Suppressor macrophage treated with lipopolysaccharide for 4 hours (primary cell): ENCODE data around the gene TERT.

Source experiments
- DNase-seq: peaks from one replicate; pipeline ENCODE4 v3.0.0-alpha.2; 2020

The TERT gene

DNA sequence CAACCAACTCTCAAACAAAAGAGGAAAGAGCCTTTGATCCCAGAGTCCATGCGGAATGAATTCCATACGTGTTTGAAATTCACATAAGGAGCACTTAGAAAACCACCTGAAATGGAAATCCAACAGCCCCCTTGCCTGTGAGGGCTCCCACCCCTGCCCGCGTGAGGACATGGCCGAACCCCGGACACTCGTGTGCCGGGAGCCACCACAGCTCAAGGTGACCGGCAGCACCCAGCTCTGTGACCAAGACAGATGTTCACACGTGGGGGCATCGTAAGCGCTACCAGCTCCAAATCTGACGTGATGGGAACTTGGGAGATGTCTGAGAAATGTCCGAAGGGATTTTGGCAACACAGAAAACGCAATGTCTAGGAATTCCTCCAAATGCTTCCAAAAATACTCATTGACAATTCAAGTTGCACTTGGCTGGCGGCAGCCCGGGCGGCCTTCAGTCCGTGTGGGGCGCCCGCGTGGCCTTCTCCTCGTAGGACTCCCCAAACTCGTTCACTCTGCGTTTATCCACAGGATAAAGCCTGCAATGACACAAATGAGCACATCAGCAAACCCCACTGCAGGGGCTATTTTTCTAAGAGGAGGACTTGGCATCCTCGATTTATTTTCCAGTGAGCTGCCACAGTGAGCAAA lies 23.2 kb upstream of the TERT start:
- no peak for DNase-seq

DNA sequence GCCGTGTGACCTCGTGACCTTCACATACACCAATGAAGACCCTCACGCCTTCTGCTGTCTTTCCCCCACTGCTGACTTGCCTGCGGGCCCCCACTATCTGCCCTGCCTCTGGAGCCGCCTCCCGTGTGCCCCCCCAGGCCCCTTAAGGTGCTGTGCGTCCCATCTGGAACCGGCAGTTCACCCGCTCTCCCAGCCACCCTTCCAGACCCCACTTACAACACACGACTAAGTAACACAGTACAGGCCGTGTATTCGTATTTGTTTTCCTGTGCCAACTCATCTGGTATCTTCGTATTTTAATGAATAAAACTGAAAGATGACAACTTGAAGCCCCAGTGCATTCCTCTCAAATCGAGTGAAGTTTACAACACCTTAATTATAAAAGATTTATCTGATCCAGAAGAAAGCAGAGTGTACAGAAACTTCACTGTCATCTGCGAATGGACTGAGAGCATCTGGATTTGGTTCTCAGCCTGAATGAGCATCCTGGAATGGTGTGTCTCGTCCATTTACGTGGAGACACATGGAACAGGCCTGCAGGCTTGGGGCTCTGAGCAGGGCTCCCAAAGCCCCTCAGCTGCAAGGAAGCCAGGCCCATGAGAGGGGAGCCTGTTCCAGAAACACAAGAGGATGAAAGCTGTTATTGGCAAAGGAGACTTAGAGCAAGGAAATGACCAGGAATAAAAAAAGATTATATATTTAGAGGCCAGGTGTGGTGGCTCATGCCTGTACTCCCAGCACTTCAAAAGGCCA lies 21.9 kb upstream of the TERT start:
- no peak for DNase-seq

DNA sequence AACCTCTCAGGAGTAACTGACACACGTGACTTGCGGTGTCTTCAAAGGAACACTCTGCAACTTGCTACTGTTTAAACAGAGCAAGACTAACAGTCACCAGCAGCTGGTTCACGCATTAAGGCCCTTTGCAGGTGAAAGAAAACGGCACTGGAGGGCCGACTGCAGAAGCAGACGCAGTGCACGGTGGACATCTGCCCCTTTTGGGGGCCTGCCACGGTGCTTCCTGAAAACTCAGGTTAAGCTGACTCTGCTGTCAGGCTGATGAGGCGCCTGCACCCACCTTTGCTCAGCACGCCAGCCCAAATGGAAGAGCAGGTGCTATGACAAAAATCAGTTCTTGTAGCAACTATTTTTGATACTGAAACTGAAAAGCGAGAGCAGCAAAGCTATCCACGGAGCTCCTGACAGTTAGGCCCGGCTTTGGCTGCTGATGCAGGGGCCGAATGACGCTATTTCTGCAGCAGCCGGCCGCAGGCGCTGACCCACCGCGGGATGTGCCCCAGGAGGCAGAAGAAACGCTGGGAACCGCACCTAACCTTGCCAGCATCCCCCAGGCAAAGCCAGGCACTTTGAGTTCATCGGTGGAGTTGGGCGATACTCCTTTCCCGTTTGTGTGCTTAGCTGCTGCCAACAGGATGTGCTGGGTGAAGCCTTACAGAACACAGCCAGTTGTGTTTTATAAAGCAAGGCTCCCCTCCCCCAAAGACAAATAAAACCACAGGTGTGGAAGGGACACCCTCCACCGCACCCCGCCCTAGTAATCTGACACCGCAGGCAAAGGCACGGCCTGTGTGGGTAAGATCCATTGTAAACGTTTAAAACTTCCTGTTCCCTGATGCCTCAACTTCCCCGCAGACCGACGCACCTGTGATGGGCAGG lies 21.1 kb upstream of the TERT start:
- DNase-seq: no peak

DNA sequence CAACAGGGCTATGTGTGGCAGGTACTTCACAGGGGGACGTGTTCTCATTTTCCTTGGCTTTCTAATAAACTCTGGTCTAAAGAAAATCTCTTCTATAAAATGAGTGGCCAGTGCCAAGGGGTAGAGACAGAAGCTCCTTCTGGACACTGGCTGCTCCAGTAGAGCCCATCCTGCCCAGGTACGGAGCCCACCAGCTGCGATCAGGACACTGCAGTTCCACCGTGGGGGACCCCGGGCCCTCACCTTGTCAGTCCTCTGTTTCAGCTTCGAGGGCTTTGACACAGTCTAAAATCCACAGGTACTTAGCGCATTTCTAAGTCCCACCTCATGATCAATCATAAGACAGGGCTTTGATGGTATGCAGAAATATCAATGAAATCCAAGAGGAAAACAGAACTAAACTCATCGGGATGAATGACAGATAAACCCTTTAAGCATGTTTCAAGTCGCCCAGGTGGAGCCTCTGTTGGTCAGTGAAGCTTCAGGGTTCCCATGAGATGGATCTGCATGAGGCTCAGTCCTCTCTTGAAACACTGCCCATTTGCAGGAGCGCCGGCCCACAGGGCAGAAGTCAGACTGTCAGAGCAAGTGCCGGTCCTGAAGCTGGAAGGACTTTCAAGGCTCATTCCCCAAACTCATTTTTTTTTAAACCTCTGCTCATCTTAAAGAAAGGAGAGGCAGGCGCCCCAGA lies 20.3 kb upstream of the TERT start:
- DNase-seq: no peak

DNA sequence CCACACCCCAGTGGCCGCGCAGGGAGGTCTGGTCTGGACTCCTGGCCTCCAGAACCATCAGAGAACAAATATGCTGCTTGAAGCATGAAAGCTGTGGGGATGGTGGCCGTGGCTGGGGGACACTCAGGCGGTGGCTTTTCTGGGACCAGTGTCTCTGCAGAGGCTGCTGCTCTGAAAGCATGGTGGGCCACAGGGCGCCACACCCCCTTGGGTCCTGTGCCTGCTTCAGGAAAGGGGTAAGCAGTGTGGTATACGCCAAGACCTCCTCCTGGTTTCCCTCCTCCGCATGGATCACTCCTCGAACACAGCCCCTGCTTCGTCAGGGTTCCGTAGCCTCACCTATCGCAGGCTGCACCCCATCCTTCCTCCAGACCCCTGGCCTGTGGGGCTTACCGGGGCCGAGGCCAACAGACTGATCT lies 19.7 kb upstream of the TERT start:
- DNase-seq: no peak

DNA sequence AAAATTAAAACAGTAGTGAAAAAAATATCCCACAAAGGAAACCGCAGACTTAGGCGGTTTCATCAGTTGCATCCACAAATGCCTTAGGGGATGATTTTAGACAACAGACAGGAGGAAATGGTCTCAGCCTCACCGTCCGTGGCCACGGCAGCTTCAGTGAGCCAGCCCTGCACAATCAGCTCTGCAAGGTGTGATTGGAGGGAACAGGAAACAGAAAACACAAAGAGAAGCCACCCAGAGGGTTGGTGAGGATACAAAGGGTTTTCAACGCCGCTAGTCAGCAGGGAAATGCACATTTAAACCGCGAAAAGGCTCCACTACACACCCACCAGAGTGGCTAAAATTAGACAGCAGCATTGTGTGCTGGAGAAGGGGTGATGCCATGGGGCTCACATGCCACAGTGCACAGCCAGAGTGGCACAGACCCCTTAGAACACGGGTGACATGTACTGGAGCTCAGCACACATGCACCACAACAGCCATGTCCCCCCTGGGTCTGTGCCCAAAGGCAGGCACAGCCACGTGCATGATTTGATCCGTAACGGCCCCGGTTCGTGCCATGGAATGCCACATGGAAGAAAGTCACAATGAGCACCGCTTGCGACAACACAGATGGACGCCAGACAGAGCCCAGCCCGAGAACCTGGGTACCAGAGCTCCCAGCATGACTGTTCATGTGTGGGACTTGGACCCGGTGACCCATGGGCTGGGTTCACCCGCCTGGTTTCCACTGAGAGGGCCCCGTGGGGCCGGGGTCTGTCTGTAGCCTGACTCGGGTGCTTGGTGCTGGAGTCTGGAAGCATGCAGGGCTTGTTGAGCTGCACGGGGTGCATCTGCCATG lies 18.3 kb upstream of the TERT start:
- DNase-seq: no peak

DNA sequence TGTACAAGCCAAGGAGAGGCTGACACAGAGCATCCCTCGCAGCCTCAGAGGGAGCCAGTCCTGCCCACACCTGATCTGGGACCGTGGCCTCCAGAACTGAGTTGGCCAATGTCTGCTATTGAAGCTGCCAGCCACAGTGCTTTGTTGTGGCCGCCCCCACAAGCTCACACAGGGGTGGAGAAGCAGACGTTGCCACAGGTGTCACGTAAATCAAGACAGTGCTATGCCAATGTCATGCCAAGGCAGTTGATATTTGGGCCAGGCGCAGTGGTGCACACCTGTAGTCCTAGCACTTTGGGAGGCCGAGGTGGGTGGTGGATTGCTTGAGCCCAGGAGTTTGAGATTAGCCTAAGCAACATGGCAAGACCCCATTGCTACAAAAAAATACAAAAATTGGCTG lies 17.3 kb upstream of the TERT start:
- no peak for DNase-seq

DNA sequence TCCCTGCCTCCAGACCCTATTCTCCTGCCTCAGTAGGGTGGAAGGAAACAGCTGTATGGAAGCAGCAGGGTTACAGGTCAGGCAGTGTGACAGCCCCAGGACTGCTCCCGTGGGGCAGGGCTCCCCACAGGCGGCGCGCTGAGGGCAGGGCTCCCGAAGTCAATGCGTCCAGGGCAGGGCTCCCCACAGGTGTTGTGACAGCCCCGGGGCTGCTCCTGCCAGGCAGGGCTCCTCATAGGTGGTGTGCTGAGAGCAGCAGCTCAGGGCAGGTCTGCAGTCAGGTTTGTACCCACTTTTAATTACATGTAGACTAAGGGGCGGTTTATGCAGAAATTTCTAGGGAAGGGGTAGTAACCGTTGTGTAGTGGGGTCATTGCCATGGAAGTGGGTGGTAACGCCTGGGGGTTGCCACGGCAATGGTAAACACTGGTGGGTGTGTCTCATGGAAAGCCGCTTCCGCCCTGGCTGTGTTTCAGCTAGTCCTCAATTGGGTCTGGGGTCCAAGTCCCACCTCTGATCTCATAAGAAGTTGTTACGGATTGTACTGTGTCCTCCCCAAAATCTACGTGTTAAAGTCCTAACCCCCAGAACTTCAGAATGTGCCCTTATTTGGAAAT lies 16.7 kb upstream of the TERT start:
- DNase-seq: no peak

DNA sequence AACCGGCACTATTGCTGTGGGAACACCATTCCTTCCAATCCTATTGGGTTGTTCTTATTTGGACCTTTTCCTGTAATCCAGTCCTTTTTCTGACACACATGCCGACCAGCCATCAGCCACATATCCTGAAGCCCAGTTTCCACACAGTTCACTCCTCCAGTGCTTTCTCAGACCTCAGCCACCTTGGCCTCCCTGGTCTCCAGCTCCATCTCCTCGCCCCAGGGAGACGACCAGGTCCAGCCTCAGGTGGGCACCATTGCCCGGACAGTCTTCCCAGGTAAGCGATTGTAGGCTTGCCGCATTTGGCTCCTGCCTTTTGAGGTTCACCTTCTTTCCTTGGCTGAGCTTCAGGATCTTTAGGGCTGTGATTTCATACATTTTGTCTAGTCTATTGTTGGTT lies 15.2 kb upstream of the TERT start:
- DNase-seq: no peak

DNA sequence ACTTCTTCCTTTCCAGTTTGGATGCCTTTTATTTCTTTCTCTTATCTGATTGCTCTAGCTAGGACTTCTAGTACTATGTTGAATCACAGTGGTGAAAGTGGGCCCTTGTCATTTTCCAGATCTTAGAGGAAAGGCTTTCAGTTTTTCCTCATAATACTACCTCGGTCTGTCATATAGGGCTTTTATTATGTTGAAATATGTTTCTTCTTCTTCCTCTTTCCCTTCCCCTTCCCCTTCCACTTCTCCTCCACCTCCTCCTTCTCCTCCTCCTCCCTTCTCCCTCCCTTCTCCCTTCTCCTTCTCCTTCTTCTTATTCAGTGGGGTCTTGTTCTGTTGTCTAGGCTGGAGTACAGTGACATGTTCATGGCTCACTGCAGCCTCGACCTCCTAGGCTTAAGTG lies 9.2 kb upstream of the TERT start:
- peak; percentile 47 for DNase-seq

DNA sequence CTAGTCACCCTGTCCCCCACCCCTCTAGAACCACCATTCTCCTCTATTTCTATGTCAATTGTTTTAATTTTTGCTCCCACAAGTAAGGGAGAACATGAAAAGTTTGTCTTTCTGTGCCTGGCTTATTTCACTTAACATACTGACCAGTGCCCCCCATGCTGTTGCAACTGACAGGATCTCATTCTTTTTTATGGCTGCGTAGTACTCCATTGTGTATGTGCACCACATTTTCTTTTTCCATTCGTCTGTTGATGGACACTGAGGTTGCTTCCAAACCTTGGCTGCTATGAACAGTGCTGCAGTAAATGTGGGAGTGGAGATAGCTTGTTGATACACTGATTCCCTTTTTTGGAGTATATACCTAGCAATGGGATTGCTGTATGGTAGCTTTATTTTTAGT lies 7.4 kb upstream of the TERT start:
- no peak for DNase-seq

DNA sequence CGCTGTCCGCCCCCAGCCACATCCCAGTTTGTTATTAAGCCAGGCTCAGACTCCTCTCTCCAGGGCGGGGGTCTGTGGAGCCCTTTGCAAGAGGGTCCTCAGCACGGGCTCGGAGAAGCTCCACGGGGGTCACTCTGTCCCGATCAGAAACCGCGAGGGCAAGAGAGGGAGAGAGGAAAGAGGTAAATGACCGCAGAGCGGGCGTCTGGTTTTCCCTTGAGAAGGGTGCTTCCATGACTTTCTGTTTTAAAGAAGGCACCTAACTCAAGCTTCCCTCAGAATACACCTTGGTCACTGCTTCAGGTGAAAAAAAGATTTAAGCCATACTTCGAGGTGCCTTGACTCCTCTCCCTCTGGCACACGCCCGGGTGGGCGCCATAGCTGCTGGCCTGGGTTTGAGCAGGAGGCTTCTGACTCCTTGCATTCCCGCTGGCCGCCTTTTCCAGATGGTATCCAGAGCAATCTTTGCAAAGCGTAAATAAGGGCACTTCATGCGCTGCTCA lies 5.8 kb upstream of the TERT start:
- DNase-seq: no peak

DNA sequence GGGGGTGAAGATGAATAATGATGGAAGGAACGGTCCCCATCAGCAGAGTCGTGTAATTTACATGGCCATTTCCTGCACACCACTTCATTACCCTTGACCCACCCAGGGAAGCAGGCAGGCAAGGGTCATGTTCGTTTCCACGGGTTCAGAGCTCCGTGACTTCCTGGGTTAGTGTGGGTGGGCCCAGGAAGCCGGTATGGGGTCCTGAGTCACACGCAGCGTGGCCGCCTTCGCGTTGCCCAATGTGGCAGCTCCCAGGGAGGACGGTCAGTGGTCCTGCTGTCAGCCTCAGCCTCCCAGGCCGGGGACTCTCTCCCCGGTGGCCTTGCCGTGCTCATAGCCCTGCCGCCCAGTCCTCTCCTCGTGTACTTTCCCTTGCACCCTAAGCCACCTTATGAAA lies 5.1 kb upstream of the TERT start:
- DNase-seq: no peak

DNA sequence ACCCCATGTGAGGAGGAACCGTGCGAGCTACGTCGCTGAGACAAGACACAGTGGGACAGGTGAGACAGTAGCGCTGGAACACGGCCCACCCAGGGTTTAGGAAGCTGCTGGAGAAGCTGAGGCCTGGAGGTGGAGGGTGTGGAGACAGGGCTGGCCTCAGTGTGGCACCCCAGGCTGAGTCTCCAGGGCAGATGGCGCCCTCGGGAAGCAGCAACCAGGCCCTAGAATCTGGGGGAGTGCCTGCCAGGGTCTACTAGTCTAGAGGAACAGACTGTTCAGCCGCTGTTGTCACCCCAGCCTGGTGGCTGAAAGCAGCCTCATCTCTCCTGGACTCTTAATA lies 4.6 kb upstream of the TERT start:
- no peak for DNase-seq

DNA sequence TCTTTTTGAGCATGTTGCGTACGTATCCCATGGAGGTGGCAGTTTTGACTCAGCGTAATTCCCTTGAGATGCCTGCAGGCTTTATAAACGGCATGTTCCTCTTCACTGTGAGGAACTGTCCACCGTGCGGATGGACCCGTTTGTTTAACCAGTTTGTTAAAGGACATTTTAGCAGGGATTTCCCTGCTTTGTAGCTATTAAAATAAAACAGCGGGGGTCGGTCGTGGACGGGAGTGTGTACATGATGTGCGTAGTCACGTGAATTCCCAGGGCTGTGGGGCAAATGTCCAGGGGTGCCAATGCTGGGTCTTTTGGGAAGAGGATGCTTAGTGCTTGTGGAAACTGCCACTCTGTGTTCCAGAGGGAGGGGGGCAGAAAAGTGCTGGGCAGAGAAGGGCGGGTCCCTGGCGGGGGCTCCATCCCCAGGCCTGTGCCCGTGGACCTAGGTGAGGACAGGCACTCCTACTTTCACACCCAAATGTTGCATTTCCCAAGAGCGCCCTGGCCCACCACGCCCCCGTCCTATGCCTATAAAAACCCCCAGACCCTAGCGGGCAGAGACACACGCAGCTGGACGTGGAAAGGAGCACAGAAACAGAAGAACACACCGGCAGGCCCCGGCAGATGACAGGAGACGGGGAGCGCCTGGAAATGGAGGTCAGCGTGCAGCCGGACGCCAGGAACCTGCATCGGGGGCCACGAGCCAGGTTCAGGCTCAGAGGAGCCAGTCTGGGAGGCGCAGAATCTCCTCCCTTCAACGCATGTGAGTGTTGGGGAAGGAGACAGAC lies 4.0 kb upstream of the TERT start:
- DNase-seq: no peak

DNA sequence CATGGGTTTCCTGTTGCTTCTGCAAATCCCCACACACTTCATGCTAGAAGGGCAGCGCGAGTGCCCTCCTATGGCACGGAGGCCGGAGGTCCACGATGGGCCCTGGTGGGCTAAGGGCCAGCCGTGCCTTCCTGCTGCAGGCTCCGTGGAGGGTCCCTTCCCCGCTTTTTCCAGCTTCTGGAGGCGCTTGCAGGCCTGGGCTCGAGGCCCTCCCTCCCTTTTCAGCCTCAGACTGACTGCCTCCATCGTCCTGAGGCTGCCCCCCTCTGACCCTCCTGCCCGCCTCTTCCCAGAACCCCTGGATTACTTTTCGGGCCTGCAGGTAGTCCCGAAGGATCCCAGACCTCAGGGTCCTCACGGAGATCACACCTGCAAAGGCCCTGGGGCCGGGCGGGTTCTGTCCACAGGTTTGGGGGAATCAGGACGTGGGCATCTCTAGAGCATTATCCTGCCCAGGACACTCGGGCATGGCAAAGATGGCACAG lies 3.2 kb upstream of the TERT start:
- no peak for DNase-seq

DNA sequence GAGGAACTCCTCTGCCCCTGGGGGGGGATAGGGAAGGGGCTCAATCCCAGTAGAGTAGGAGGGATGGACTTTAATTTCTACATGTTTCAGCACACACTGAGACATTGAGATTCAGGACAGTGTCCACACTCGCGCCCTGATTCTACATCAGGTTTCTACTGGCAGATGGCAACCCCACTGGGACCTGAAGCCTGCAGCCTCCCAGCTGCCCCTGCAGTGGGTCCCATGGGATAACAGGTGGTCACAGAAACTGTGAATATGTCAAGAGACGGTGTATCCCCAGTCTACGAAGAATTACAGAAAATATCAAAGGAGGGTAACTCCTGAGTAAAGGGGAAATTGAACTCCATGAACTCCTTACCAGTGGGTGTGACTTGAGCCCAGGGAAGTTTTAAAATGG lies 2.4 kb upstream of the TERT start:
- no peak for DNase-seq

DNA sequence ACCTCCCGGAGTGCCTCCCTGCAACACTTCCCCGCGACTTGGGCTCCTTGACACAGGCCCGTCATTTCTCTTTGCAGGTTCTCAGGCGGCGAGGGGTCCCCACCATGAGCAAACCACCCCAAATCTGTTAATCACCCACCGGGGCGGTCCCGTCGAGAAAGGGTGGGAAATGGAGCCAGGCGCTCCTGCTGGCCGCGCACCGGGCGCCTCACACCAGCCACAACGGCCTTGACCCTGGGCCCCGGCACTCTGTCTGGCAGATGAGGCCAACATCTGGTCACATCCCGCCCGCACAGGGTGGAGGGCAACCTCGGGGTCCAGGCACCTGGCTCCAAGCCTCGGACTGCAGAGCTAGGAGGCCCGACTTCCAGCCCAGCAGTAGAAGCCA lies 776 bp upstream of the TERT start:
- no peak for DNase-seq

DNA sequence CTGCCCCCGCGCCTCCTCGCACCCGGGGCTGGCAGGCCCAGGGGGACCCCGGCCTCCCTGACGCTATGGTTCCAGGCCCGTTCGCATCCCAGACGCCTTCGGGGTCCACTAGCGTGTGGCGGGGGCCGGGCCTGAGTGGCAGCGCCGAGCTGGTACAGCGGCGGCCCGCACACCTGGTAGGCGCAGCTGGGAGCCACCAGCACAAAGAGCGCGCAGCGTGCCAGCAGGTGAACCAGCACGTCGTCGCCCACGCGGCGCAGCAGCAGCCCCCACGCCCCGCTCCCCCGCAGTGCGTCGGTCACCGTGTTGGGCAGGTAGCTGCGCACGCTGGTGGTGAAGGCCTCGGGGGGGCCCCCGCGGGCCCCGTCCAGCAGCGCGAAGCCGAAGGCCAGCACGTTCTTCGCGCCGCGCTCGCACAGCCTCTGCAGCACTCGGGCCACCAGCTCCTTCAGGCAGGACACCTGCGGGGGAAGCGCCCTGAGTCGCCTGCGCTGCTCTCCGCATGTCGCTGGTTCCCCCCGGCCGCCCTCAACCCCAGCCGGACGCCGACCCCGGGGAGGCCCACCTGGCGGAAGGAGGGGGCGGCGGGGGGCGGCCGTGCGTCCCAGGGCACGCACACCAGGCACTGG lies 548 bp downstream of the TERT start:
- no peak for DNase-seq
